Prostate gland (tissue), 2 donors: ENCODE measurements around the gene MATR3. TPM values are rescaled to one million over a fixed set of nuclear protein-coding genes. Genes with fewer than 3 reads are reported as not detected.
A peak's percentile ranks its signal among the peaks of the same experiment; 100 is the strongest.
"Not testable (repeated sequence)": the region's sequence is repeated elsewhere in the genome, so short reads cannot be mapped to it uniquely, and the experiment has no call there.

Experiments
- DNase-seq: peaks from one replicate; pipeline ENCODE4 v3.0.0-alpha.2; 2019; ENCODE audit warnings: low spot score
- H3K27ac ChIP-seq, 2 donors: fragments of 200-600 bp; sonication (generic); 2 replicates each; pipeline ENCODE4 v1.5.1; 2017 to 2019
- H3K27me3 ChIP-seq: fragments of 200-600 bp; sonication (generic); replicated peaks from 2 replicates; pipeline ENCODE4 v1.5.1; 2019; ENCODE audit not compliant: insufficient read depth
- H3K36me3 ChIP-seq, 2 donors: fragments of 200-600 bp; sonication (generic); 1 replicate in 1 of 2; 2 replicates in 1 of 2; pipeline versions ENCODE4 v1.5.1 to v1.8.1; 2017 to 2019
- H3K4me1 ChIP-seq: fragments of 200-600 bp; sonication (generic); replicated peaks from 2 replicates; pipeline ENCODE4 v1.5.1; 2019
- H3K4me3 ChIP-seq, 2 donors: fragments of 200-600 bp; sonication (generic); 2 replicates each; pipeline ENCODE4 v1.5.1; 2017 to 2019
- H3K9me3 ChIP-seq: fragments of 200-600 bp; sonication (generic); 2 replicates; pipeline ENCODE4 v1.5.1; 2017
- POLR2A ChIP-seq: fragments of 450-650 bp; IDR thresholded peaks from one replicate; pipeline ENCODE4 v1.6.1; 2016; ENCODE audit warnings: antibody characterized with exemption, mild to moderate bottlenecking
- POLR2AphosphoS5 ChIP-seq: sonication (generic); formaldehyde crosslinking; IDR thresholded peaks from one replicate; pipeline ENCODE4 v1.6.1; 2017; ENCODE audit warnings: antibody characterized with exemption
- WGBS: methylation state at CpG from one replicate; pipeline ENCODE4 v1.1.5; 2018; 5-methylcytosine and 5-hydroxymethylcytosine counted together
- intact Hi-C: fragments of 100-400 bp; cut with DNase I; formaldehyde crosslinking; loops from one replicate; pipeline ENCODE4 v1.14.2; 2022
- total RNA-seq, 2 donors: library from RNA; depleted of rRNA; stranded (reverse); fragments of >200 nt; gene quantifications; one replicate each; pipeline ENCODE4 v1.1.0, GENCODE V29; 2016
- TF ChIP-seq, protein P1 (sequence below), 4 experiments: fragments of 200-600 bp in 2 of 4; fragments of 450-650 bp in 2 of 4; sonication (generic) in 2 of 4; IDR thresholded peaks; 1 replicate in 3 of 4; 2 replicates in 1 of 4; pipeline ENCODE4 v1.5.1; 2016 to 2019; ENCODE audit warnings: antibody characterized with exemption in 4 of 4, mild to moderate bottlenecking in 2 of 4, moderate library complexity in 2 of 4

The MATR3 gene
- total RNA-seq, 2 donors from 2014 or later, result 192 to 207 TPM

DNA sequence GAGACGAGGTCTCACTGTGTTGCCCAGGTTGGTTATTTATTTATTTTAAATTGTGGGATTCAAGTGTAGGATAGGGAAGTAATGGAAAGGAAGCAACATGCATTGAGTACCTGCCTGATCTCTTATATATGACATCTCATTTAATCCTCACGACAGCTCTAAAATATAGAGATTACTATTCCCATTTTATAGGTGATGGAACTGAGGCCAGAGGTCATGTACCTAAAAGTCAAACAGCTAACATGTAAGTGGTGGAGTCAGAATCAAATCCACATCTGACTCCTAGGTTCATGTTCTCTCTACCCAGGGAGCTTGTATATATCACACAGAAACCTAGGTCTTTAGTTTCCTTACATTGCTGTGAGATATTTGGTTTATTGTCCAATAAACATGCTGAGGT is 26.1 kb upstream of the MATR3 start:
- Histone ChIP-seq H3K4me3 (no peak overlapping the region), H3K36me3 (no peaks in the 10 kb centered on the region), H3K9me3 (no peaks in the 10 kb centered on the region), H3K27ac (no peak overlapping the region), H3K4me1 (no peaks in the 10 kb centered on the region), H3K27me3 (no peaks in the 10 kb centered on the region)
- WGBS, result 88% methylated on average over 2 of the region's 2 CpGs
- TF ChIP-seq POLR2A, result no peak
- TF ChIP-seq, protein P1, sequence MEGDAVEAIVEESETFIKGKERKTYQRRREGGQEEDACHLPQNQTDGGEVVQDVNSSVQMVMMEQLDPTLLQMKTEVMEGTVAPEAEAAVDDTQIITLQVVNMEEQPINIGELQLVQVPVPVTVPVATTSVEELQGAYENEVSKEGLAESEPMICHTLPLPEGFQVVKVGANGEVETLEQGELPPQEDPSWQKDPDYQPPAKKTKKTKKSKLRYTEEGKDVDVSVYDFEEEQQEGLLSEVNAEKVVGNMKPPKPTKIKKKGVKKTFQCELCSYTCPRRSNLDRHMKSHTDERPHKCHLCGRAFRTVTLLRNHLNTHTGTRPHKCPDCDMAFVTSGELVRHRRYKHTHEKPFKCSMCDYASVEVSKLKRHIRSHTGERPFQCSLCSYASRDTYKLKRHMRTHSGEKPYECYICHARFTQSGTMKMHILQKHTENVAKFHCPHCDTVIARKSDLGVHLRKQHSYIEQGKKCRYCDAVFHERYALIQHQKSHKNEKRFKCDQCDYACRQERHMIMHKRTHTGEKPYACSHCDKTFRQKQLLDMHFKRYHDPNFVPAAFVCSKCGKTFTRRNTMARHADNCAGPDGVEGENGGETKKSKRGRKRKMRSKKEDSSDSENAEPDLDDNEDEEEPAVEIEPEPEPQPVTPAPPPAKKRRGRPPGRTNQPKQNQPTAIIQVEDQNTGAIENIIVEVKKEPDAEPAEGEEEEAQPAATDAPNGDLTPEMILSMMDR (IDR thresholded peaks at IDR 0.05), result no peak
- TF ChIP-seq POLR2AphosphoS5, result no peak
- no peak for DNase-seq
- intact Hi-C loops, result loop anchor here (10.0 kb wide), 1 partner anchor 623 kb away; no protein-coding TSS in a partner anchor

- WGBS, result 77% methylated on average over 5 of the region's 5 CpGs
- DNase-seq, result no peak
- Histone ChIP-seq H3K27me3 (no peaks in the 10 kb centered on the region), H3K36me3 (no peaks in the 10 kb centered on the region), H3K4me3 (no peak overlapping the region), H3K9me3 (no peaks in the 10 kb centered on the region), H3K4me1 (peaks cover 8% of the 10 kb centered on the region), H3K27ac (no peak overlapping the region)
- no peak for TF ChIP-seq POLR2A
- no peak for TF ChIP-seq POLR2AphosphoS5
- TF ChIP-seq, protein P1 (IDR thresholded peaks at IDR 0.05), result no peak
- intact Hi-C loops, result loop anchor here (10.0 kb wide), 1 partner anchor 624 kb away; no protein-coding TSS in a partner anchor
These were observed 25.0 kb upstream of the MATR3 start for GRCh38 chr5:139268364-139269202.

DNA sequence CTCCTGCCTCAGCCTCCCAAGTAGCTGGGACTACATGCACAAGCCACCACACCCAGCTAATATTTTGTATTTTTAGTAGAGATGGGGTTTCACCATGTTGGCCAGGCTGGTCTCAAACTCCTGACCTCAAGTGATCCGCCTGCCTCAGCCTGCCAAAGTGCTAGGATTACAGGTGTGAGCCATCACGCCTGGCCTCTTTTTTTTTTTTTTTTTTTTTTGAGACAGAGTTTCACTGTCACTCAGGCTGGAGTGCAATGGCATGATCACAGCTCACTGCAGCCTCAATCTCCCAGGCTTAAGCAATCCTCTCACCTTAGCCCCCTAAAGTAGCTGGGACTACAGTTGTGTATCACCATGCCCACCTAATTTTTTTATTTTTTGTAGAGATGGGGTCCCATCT is 22.8 kb upstream of the MATR3 start:
- H3K27me3 ChIP-seq, DNase-seq, H3K27ac ChIP-seq, H3K4me3 ChIP-seq, intact Hi-C loops, H3K36me3 ChIP-seq, H3K9me3 ChIP-seq, H3K4me1 ChIP-seq: not testable (repeated sequence)
- 93% methylated on average over 2 of the region's 2 CpGs for WGBS

DNA sequence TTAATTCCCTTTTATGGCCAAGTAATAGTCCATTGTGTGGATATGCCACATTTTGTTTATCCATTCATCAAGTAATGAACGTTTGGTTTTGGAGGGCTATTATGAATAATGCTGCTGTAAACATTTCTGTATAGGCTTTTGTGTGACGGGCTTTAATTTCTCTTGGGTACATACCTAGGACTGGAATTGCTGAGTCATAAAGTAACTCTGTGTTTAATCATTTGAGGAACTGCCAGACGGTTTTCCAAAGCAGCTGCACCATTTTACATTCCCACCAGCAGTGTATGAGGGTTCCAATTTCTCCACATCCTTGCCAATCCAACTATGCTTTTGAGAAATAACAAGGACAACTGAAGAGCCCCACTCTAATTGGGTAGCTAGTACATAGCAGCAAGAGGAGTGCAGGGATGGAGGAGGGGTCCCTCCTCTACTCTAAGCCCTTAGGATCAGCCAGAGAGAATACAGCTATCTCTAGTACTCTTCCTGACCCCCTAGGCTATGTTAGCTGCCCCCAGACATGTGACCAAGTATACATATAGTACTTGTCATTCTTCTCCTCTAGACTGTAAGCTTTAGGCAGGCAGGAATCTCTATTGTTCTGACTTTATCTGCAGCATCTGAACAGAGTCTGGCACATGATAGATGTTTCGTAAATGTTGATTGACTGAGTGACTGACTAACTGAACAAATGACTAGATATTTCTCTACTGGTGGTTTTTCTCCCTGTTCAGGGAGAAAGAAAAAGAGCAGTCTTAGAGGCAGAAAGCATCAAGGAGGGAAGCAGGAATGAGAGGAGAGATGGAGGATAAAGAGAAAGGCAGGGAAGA is 22.1 kb upstream of the MATR3 start:
- H3K27me3 ChIP-seq, result no peaks in the 10 kb centered on the region
- H3K4me1 ChIP-seq, result peaks cover 13% of the 10 kb centered on the region
- 34% methylated on average over 4 of the region's 4 CpGs for WGBS
- H3K9me3 ChIP-seq, result no peaks in the 10 kb centered on the region
- no peaks in the 10 kb centered on the region for H3K36me3 ChIP-seq
- peak overlapping the region in 1 of 2 donors; percentile 70 for H3K27ac ChIP-seq
- H3K4me3 ChIP-seq, result no peak overlapping the region
- intact Hi-C loops, result no loop called here
- TF ChIP-seq POLR2AphosphoS5 (peak; percentile 56), POLR2A (no peak)
- TF ChIP-seq, protein P1 (IDR thresholded peaks at IDR 0.05), result peak in 1 of 4 experiments; percentile 17
- DNase-seq, result no peak

DNA sequence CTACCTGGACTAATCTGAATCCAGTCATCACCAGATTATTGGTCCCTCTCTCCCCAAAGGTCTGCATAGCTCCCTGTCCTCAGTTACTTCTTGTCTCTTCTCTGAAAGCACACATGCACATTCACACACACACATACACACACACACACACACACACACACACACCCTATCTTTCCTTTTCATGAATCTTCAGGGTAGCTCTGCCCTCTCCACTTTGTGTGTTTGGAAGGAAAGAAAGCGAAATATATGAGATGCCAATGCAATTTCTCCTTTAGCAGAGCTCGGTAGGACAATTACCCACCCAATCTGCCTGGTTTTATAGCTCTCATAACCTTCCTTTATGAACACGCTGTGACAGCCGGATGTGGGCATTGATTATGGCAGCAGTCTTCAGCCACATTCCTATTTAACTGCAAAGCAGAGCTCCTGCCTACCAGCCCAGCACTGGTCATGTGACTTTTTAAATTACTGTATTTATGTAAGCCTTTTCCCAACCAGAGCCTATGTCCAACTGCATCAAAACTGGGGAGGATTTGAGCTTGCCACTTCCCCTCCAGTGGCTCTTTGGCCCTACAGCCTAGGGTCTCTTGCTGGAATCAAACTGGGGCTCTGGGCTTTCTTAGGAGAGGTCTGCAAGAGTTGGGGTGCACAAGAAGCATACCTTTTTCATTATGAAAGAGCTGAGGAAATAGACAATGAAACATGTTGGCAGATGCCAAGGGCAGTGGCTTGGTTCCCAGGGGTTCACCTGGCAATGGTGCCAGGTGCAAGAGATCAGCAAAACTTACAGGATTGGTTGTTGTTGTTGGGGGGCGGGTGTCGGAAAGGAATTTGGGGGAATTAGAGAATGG is 20.8 kb upstream of the MATR3 start:
- DNase-seq, result peak; percentile 46
- intact Hi-C loops, result no loop called here
- WGBS, result 37% methylated on average over 6 of the region's 6 CpGs
- Histone ChIP-seq H3K27me3 (no peaks in the 10 kb centered on the region), H3K36me3 (no peaks in the 10 kb centered on the region), H3K4me1 (peaks cover 17% of the 10 kb centered on the region), H3K9me3 (no peaks in the 10 kb centered on the region), H3K4me3 (no peak overlapping the region), H3K27ac (peak overlapping the region; percentile 68 to 70)
- TF ChIP-seq, protein P1 (IDR thresholded peaks at IDR 0.05), result no peak
- peak; percentile 58 for TF ChIP-seq POLR2AphosphoS5
